K562 (cell line): Measurements from ENCODE around the gene MMP23B.

Experiments
- SREBF2 ChIP-seq: sonication (generic); formaldehyde crosslinking; IDR thresholded peaks from 2 replicates; pipeline ENCODE4 v1.4.0; 2020; ENCODE audit warnings: mild to moderate bottlenecking, missing genetic modification reagents
- ZNF324 ChIP-seq: fragments of 250-450 bp; sonication (Bioruptor Pico); IDR thresholded peaks from 2 replicates; pipeline ENCODE4 v1.4.0; 2020; ENCODE audit warnings: mild to moderate bottlenecking

- TF ChIP-seq ZNF324 (CRISPR knock-in tag): no peak
- TF ChIP-seq SREBF2 (CRISPR knock-in tag): no peak
Measured at GRCh38 chr1:1618396-1619068, 13.4 kb upstream of the MMP23B start.
